ENCODE results near the gene PPARA. TPM values are rescaled to one million over a fixed set of nuclear protein-coding genes. Genes with fewer than 3 reads are reported as not detected.

The PPARA gene
- total and polyA plus RNA-seq, 2 of the 4 experiments (the other 2 are of a cell fraction), result 3.1 to 7.0 TPM

DNA sequence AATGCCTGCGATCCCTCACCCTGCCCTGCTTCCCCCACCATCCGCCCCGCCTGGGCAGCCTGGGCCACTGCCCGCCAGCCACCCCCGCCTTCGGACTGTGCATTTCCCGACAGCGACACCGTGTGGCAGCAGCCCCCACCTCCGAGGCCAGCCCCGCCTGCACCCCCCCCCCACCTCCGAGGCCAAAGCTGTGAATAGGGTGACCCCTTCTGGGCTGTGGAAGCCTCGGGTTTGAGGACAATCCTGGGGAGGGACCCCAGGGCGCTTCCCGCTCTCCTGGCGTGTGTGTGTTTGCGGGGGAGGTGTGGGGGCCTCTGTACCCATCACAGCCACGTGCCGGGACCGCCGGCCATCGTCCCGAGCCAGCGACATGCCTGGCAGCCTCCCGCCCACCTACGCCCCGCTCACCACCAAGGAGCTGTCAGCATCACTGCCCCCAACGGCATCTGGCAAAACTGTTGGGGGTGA lies 33.8 kb upstream of the PPARA start (continued):
- TF ChIP-seq MAZ (IDR thresholded peaks at IDR 0.05; ENCODE audit: borderline replicate concordance, low read depth, low read length), result peak; percentile 99

DNA sequence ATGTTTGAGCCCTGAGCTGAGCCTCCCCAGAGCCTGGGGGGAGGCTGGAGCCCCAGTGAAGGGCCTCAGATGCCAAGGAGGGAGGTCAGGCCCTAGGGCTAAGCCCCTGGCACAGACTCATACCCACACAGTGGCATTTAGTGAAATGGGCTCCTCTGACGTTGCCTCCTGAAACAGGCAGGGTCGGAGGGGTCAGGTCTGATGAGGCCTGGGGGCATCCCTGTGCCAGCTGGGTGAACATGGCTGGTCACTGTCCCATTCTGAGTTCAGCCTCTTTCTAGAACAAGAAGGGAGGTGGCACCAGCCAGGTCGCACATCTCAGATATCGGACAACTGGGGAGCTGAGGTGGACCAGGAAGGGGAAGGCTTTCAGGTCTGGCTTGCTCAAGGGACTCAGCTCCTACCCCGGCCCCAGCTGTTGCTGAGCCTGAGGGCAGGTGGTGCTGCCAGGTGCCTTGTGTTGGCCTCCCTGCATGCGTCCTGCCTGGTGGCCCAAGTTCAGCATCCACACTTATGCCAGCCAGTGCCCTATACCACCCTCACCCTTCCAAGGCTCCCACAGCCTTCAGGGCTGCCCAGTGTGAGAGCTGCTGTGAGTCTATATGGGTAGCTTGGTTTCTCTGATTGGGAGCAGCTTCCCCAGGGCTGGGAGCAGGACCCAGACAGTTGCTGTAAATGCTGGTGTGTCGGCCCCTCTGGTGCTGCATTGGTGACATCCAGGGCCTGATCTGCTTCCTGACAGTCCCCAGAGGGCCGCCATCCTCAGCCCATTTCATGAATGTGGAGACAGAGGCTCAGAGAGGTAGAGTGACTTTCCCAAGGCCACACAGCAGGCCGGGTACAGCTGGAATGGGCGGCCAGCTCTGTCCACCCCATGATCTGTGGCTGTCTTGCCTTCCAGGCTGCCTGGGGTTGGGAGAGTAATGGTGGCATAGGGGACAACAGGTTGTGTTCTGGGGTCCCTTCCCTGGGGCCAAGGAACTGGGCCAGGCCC lies 32.8 kb upstream of the PPARA start:
- ChIA-PET CTCF (interaction anchor here (1.0 to 4.0 kb wide), 4 partner anchors 102 to 121 kb away, joined by 6 to 24 read pairs (median 8); no protein-coding TSS in a partner anchor), POLR2A (ENCODE audit: unreplicated experiment) (interaction anchor here (1.1 kb wide), 1 partner anchor 120 kb away, joined by 6 read pairs; no protein-coding TSS in a partner anchor)
- no peak overlapping the region for H3K14ac ChIP-seq (replicated peaks; ENCODE audit: low read depth, low read length)
- no peak overlapping the region for H3K27ac ChIP-seq (ENCODE audit: insufficient read depth, low read length)
- no peak overlapping the region; a peak in 1 of 4 replicates for H4K8ac ChIP-seq (ENCODE audit: low read depth in 2 of 2, low read length in 2 of 2)
- H3K9me1 ChIP-seq (ENCODE audit: insufficient read depth, low read length), result no peaks in the 10 kb centered on the region
- no peak overlapping the region for H2BK120ac ChIP-seq (ENCODE audit: low read depth, low read length)
- peaks cover 15% of the 10 kb centered on the region for H3K4me1 ChIP-seq (ENCODE audit: control insufficient read depth, insufficient read depth, low read length)
- no peak overlapping the region for H3K9ac ChIP-seq (ENCODE audit: low read depth, low read length)
- TF ChIP-seq CHD1 (IDR thresholded peaks at IDR 0.05; ENCODE audit: low read depth, low read length), result no peak
- no peak for TF ChIP-seq RFX5 (IDR thresholded peaks at IDR 0.05; ENCODE audit: low read depth, low read length)
- no peak for TF ChIP-seq BHLHE40 (IDR thresholded peaks at IDR 0.05; ENCODE audit: low read depth, low read length)
- no peak for TF ChIP-seq FOS (IDR thresholded peaks at IDR 0.05; ENCODE audit: low read depth, low read length)
- no peak for TF ChIP-seq RAD21 (IDR thresholded peaks at IDR 0.05; ENCODE audit: low read length)
- no peak for TF ChIP-seq NFE2L2 (IDR thresholded peaks at IDR 0.05; ENCODE audit: low read depth, low read length)
- TF ChIP-seq MAZ (IDR thresholded peaks at IDR 0.05; ENCODE audit: borderline replicate concordance, low read depth, low read length), result no peak
- TF ChIP-seq MAFK (IDR thresholded peaks at IDR 0.05; ENCODE audit: low read depth, low read length), result no peak
- H3K9me3 ChIP-seq (ENCODE audit: control insufficient read depth, insufficient read depth, low read length), result no peaks in the 10 kb centered on the region
- no peak overlapping the region for H3K4me2 ChIP-seq (ENCODE audit: low read depth, low read length)
- H2AK9ac ChIP-seq (replicated peaks; ENCODE audit: low read depth, low read length, poor library complexity), result peak overlapping the region; percentile 2
- BruUV-seq (replicated peaks), result no TSS peak
- DNase-seq, result no peak
- H3K23ac ChIP-seq (ENCODE audit: low read depth, low read length), result no peak overlapping the region
- in situ Hi-C loops (cut with MboI; ENCODE audit: low sequenced_read_pairs) (loop anchor here (5.0 kb wide), 1 partner anchor 110 kb away; no protein-coding TSS in a partner anchor), intact Hi-C loops (cut with micrococcal nuclease) (loop anchor here (5.0 kb wide), 1 partner anchor 45 kb away; no protein-coding TSS in a partner anchor), dilution Hi-C loops (cut with HindIII; ENCODE audit: low sequenced_read_pairs, unreplicated experiment) (no loop called here)
- no peak overlapping the region for H2BK5ac ChIP-seq (ENCODE audit: low read depth, low read length, poor library complexity, severe bottlenecking)
- WGBS, 2 experiments (ENCODE audit: extremely low coverage in 2 of 2, insufficient read length in 1 of 2), result 100% methylated on average over 2 of the region's 10 CpGs; no CpG with 5 or more reads in 1 of the 2 experiments
- H3K56ac ChIP-seq (ENCODE audit: extremely low read depth, insufficient read depth, low read length), result no peak overlapping the region
- no peak overlapping the region for H4K5ac ChIP-seq (ENCODE audit: low read depth, low read length)
- no peak for ATAC-seq (ENCODE audit: low read depth)
- no peaks in the 10 kb centered on the region for H3K79me1 ChIP-seq (ENCODE audit: low read depth in 1 of 2, low read length in 2 of 2)
- H2BK15ac ChIP-seq (ENCODE audit: low read depth, low read length), result no peak overlapping the region
- no peak overlapping the region for H2AFZ ChIP-seq (replicated peaks; ENCODE audit: low read length, poor library complexity)
- H2AK5ac ChIP-seq (ENCODE audit: low read depth, low read length), result 0 out of 2 replicates have a peak overlapping the region, but pooled peaks have one; percentile 75
- H4K20me1 ChIP-seq (ENCODE audit: insufficient read depth, low read length), result no peaks in the 10 kb centered on the region; the same call in 1 of the 2 replicates
- no peaks in the 10 kb centered on the region for H3K27me3 ChIP-seq (ENCODE audit: control insufficient read depth, insufficient read depth, low read length)
- H3K36me3 ChIP-seq (ENCODE audit: control insufficient read depth, insufficient read depth, low read length), result peaks cover 16% of the 10 kb centered on the region; the same call in 1 of the 2 replicates
- H3K18ac ChIP-seq (ENCODE audit: low read depth, low read length), result no peak overlapping the region
- H2BK20ac ChIP-seq (ENCODE audit: low read depth, low read length), result no peak overlapping the region
- H3K4ac ChIP-seq (ENCODE audit: low read depth, low read length), result no peak overlapping the region
- H3K4me3 ChIP-seq (ENCODE audit: insufficient read depth, low read depth, low read length), result no peak overlapping the region
- H4K91ac ChIP-seq (ENCODE audit: insufficient read depth, low read depth, low read length), result no peak overlapping the region

All from IMR-90 (cell line).